ENCODE measurements around the gene GPR176.

GPR176 gene

GRCh38 chr15:39834256-39834655 lies 85.8 kb downstream of the GPR176 start:
- TF ChIP-seq CTCF (IDR thresholded peaks at IDR 0.05; ENCODE audit: low read depth, low read length) = no peak
- no peak for DNase-seq (ENCODE audit: extremely low read depth, low read depth)

GRCh38 chr15:39833515-39833981 lies 86.5 kb downstream of the GPR176 start:
- peak; percentile 68 for DNase-seq (ENCODE audit: extremely low read depth, low read depth)
- TF ChIP-seq CTCF (IDR thresholded peaks at IDR 0.05; ENCODE audit: low read depth, low read length) = no peak

GRCh38 chr15:39830166-39830565 lies 89.9 kb downstream of the GPR176 start:
- DNase-seq (ENCODE audit: extremely low read depth, low read depth) = no peak
- TF ChIP-seq CTCF (IDR thresholded peaks at IDR 0.05; ENCODE audit: low read depth, low read length) = no peak

GRCh38 chr15:39828374-39828931 lies 91.6 kb downstream of the GPR176 start:
- DNase-seq (ENCODE audit: extremely low read depth, low read depth) = no peak
- TF ChIP-seq CTCF (IDR thresholded peaks at IDR 0.05; ENCODE audit: low read depth, low read length) = no peak

- DNase-seq (ENCODE audit: extremely low read depth, low read depth) = no peak
- no peak for TF ChIP-seq CTCF (IDR thresholded peaks at IDR 0.05; ENCODE audit: low read depth, low read length)
Observed at GRCh38 chr15:39826975-39827374, 93.1 kb downstream of the GPR176 start.

GRCh38 chr15:39823634-39824033 lies 96.4 kb downstream of the GPR176 start:
- TF ChIP-seq CTCF (IDR thresholded peaks at IDR 0.05; ENCODE audit: low read depth, low read length) = no peak
- no peak for DNase-seq (ENCODE audit: extremely low read depth, low read depth)

- no peak for TF ChIP-seq CTCF (IDR thresholded peaks at IDR 0.05; ENCODE audit: low read depth, low read length)
- no peak for DNase-seq (ENCODE audit: extremely low read depth, low read depth)
Observed at GRCh38 chr15:39820050-39820602, 99.9 kb downstream of the GPR176 start.
